ENCODE data around the gene KCTD19.

DNA sequence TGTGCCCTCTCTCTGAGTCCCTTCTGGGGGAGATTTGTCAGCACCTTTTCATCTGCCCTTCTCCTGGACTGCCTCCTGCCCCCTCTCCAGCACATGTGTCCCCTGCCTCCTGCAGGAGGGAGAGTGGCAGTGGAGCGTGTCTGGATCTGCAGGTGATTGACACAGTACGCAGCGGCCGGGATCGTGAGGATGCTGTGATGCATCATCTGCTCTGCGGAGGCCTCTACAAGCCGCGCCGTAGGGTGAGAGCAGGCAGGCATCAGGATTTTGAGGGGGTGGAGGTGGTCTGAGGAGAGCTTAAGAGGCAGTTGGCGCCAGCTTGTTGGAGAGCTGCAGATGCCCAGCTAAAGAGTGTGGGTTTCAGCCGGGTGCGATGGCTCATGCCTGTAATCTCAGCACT, 66.8 kb downstream of the KCTD19 start:
- TF ChIP-seq, protein P1, sequence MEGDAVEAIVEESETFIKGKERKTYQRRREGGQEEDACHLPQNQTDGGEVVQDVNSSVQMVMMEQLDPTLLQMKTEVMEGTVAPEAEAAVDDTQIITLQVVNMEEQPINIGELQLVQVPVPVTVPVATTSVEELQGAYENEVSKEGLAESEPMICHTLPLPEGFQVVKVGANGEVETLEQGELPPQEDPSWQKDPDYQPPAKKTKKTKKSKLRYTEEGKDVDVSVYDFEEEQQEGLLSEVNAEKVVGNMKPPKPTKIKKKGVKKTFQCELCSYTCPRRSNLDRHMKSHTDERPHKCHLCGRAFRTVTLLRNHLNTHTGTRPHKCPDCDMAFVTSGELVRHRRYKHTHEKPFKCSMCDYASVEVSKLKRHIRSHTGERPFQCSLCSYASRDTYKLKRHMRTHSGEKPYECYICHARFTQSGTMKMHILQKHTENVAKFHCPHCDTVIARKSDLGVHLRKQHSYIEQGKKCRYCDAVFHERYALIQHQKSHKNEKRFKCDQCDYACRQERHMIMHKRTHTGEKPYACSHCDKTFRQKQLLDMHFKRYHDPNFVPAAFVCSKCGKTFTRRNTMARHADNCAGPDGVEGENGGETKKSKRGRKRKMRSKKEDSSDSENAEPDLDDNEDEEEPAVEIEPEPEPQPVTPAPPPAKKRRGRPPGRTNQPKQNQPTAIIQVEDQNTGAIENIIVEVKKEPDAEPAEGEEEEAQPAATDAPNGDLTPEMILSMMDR (IDR thresholded peaks at IDR 0.05 in 8 of 11, conservative IDR thresholded peaks at IDR 0.05 in 3 of 11): no peak
- TF ChIP-seq POLR2A (IDR thresholded peaks at IDR 0.05): no peak
- no peak for TF ChIP-seq POLR2AphosphoS5 (IDR thresholded peaks at IDR 0.05)
